Measurements from ENCODE around the gene ZNF484. TPM values are rescaled to one million over a fixed set of nuclear protein-coding genes. Genes with fewer than 3 reads are reported as not detected.
"Not testable (repeated sequence)": the region's sequence is repeated elsewhere in the genome, so short reads cannot be mapped to it uniquely, and the experiment has no call there.

ZNF484 gene
- 4.0 TPM for polyA plus RNA-seq (2013)

DNA sequence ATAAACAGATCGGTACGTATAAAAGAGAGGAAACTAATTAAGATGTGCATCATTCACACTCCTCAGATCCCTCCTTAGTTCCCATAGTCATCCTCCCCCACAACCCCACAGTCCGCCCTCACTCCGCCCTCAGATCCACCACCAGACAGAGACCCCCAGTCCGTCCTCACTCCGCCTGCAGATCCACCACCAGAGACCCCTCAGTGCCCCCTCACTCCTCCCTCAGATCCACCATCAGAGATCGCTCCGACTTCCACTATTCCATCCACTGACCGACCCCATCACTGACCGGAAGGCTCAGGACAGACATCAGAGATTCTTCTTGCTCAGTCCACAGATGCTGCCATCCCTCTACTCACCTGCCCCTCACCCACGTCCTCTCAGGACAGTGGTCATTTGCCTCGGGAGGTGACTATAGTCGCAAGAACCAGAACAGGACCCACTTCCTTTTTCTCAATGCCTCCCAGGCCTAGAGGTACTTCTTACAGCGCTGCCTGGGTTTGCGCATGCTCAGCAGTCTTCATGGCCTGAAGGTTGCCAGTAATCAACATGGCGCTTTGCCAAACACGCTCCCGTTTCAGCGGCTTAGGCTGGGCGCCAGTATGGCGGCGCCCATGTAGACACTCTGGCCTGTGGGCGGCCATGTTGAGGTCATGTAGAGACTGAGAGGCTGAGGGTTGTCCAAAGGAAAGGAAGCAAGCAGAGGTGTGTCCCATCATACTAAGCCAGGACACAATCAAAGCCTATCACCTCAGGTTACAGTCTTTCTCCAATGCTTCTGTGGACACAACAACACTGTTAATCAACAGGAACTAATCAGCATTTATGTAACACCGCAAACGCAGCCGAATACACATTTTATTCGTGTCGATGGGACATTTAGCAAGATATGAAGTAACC is at the start of gene ZNF484:
Gene ZNF484, minus strand, starts transcription at position 508 of the 900 bp plus-strand sequence. CDS start 3,009 bp downstream, outside the sequence.
- Histone ChIP-seq H3K4me1 (ENCODE audit: control extremely low read depth in 1 of 4, control insufficient read depth in 4 of 4, insufficient read depth in 4 of 4, low read length in 3 of 4) (peaks cover 0 to 9% (median 2%) of the 10 kb centered on the region in 4 experiments), H3K36me3 (ENCODE audit: control insufficient read depth in 4 of 4, insufficient read depth in 4 of 4, low read length in 3 of 4) (peaks cover 0 to 3% (median 1%) of the 10 kb centered on the region in 4 experiments), H3K27ac (ENCODE audit: insufficient read depth in 1 of 2, low read depth in 1 of 2, low read length in 2 of 2, poor library complexity in 1 of 2, severe bottlenecking in 2 of 2) (peak within 1 kb of the TSS; percentile 85 to 91), H3K27me3 (replicated peaks in 2 of 5; ENCODE audit: control insufficient read depth in 4 of 5, insufficient read depth in 5 of 5, low read length in 4 of 5) (no peaks in the 10 kb centered on the region), H3K4me3 (ENCODE audit: control insufficient read depth in 1 of 7, extremely low read depth in 1 of 7, insufficient read depth in 4 of 7, low read depth in 2 of 7, low read length in 6 of 7) (peak within 1 kb of the TSS; percentile 77 to 99 (median 87)), H3K9me3 (ENCODE audit: control extremely low read depth in 1 of 5, control insufficient read depth in 4 of 5, insufficient read depth in 2 of 5, low read depth in 1 of 5, low read length in 4 of 5) (no peaks in the 10 kb centered on the region)
- CTCF ChIA-PET, result interaction anchor here (0.6 kb wide), 1 partner anchor 425 kb away, joined by 3 read pairs; no protein-coding TSS in a partner anchor
- DNase-seq, result peak; percentile 99
- 31% methylated on average over 16 of the region's 28 CpGs for WGBS (ENCODE audit: insufficient coverage)
- POLR2A ChIA-PET, result no interaction called here

DNA sequence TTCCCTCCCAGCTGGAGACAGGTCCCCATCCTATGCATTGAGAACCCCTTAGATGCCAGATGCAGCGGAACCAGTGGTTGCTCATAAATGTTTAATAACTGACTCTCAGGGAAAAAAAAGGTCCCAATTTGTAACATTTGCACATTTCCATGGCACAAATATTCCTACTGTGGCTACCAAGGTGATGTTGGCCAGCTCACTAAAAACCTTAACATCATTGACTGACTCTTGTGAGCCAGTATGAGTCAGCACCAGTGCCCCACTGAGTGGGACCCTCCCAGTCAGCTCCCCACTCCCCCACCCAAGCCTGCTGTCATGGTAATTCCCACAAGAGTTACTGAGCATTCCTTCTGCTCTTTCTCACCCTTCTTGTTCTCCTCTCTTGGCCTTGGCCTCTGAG is 42.6 kb upstream of the ZNF484 start:
- CTCF ChIA-PET, result no interaction called here
- POLR2A ChIA-PET, result no interaction called here
- Histone ChIP-seq H3K9me3 (ENCODE audit: control extremely low read depth in 1 of 5, control insufficient read depth in 4 of 5, insufficient read depth in 2 of 5, low read depth in 1 of 5, low read length in 4 of 5) (no peaks in the 10 kb centered on the region), H3K27me3 (replicated peaks in 2 of 5; ENCODE audit: control insufficient read depth in 4 of 5, insufficient read depth in 5 of 5, low read length in 4 of 5) (no peaks in the 10 kb centered on the region), H3K36me3 (ENCODE audit: control insufficient read depth in 4 of 4, insufficient read depth in 4 of 4, low read length in 3 of 4) (no peaks in the 10 kb centered on the region), H3K4me3 (ENCODE audit: control insufficient read depth in 1 of 7, extremely low read depth in 1 of 7, insufficient read depth in 4 of 7, low read depth in 2 of 7, low read length in 6 of 7) (no peak overlapping the region), H3K27ac (ENCODE audit: insufficient read depth in 1 of 2, low read depth in 1 of 2, low read length in 2 of 2, poor library complexity in 1 of 2, severe bottlenecking in 2 of 2) (no peak overlapping the region), H3K4me1 (ENCODE audit: control extremely low read depth in 1 of 4, control insufficient read depth in 4 of 4, insufficient read depth in 4 of 4, low read length in 3 of 4) (peaks cover 0 to 5% (median 0%) of the 10 kb centered on the region in 4 experiments)
- 100% methylated on average over 1 of the region's 1 CpG for WGBS (ENCODE audit: insufficient coverage)
- DNase-seq, result no peak

DNA sequence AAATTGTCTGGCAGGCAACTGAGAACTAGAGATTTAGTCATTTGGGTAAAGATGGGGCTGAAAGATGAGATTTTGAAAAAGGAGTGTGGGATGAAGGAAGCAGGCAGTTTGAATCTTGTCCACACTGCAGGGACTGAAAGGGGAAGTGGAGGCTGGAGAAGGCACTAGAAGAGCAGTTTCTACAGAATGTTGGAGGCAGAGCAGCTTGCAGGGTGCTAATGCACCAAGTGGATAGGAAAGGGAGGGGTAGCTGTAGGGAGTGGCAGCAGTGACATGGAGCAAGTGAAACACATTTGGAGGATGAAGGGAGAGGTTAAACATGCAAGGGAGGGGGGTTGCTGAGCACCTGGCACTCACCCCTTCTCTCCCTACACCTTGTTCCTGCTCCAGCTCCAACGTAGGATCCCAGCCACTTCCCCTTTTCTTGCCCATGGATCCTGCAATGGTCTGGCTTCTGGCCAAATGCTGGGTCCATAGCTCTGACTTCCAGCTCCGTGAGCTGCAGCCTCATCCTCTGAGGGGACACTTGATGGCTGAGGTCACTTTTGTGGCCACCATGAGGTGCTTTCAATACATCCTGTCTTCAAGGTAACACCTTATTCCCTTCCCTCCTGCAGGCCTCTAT is 39.5 kb upstream of the ZNF484 start:
- Histone ChIP-seq H3K4me1 (ENCODE audit: control extremely low read depth in 1 of 4, control insufficient read depth in 4 of 4, insufficient read depth in 4 of 4, low read length in 3 of 4) (peaks cover 0 to 5% (median 0%) of the 10 kb centered on the region in 4 experiments), H3K27ac (ENCODE audit: insufficient read depth in 1 of 2, low read depth in 1 of 2, low read length in 2 of 2, poor library complexity in 1 of 2, severe bottlenecking in 2 of 2) (no peak overlapping the region), H3K9me3 (ENCODE audit: control extremely low read depth in 1 of 5, control insufficient read depth in 4 of 5, insufficient read depth in 2 of 5, low read depth in 1 of 5, low read length in 4 of 5) (no peaks in the 10 kb centered on the region), H3K4me3 (ENCODE audit: control insufficient read depth in 1 of 7, extremely low read depth in 1 of 7, insufficient read depth in 4 of 7, low read depth in 2 of 7, low read length in 6 of 7) (no peak overlapping the region), H3K36me3 (ENCODE audit: control insufficient read depth in 4 of 4, insufficient read depth in 4 of 4, low read length in 3 of 4) (no peaks in the 10 kb centered on the region), H3K27me3 (replicated peaks in 2 of 5; ENCODE audit: control insufficient read depth in 4 of 5, insufficient read depth in 5 of 5, low read length in 4 of 5) (peaks cover 0 to 8% (median under 1%) of the 10 kb centered on the region in 5 experiments)
- POLR2A ChIA-PET, result no interaction called here
- WGBS (ENCODE audit: insufficient coverage), result 55% methylated on average over 2 of the region's 2 CpGs
- CTCF ChIA-PET, result no interaction called here
- DNase-seq, result peak in 1 of 3 donors; percentile 6

DNA sequence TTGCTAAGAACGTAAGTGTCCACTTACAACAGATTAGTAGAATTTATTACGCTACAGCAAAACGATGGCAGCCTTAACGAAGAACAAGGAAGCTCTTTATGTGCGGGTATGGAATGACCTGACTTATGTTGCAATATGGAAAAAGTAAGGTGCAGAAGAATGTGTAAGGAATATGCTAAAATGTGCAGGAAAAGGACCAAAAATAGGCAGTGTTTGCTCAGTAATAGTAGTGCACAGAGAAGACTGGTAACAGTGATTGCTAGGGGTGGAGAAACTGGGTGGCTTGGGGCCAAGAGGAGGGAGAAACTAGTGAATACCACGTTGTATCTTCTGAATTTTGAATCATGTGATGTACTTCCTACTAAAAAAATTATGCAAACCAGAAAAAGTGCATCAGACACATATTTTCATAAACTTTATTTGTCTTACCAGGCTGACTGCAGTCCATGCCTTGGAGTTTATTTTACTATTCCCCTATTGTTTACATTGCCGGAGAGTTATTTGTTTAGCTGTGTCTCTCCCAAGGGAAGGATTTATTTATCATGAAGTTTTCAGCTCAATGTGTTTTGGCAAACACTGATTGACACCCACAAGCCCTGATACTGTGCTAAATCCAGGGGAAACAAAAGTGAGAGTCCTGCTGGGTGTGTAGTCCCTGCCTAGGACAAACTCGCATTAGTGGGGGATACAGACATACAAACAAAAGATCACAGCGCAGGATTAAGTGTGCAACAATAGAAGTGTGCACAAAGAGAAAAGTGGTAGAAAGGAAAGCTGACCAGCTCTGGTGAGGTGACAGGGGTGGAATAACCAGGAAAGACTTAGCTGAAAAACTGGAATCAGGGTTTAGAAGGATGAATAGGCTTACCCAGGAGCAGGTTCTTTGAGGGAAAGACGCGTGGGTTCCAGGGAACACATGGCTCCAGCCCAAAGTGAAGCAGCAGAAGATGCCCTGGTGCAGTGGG is 34.0 kb upstream of the ZNF484 start:
- POLR2A ChIA-PET, result no interaction called here
- Histone ChIP-seq H3K36me3 (ENCODE audit: control insufficient read depth in 4 of 4, insufficient read depth in 4 of 4, low read length in 3 of 4) (no peaks in the 10 kb centered on the region), H3K4me1 (ENCODE audit: control extremely low read depth in 1 of 4, control insufficient read depth in 4 of 4, insufficient read depth in 4 of 4, low read length in 3 of 4) (no peaks in the 10 kb centered on the region), H3K27me3 (replicated peaks in 2 of 5; ENCODE audit: control insufficient read depth in 4 of 5, insufficient read depth in 5 of 5, low read length in 4 of 5) (peaks cover 0 to 19% (median 6%) of the 10 kb centered on the region in 5 experiments), H3K9me3 (ENCODE audit: control extremely low read depth in 1 of 5, control insufficient read depth in 4 of 5, insufficient read depth in 2 of 5, low read depth in 1 of 5, low read length in 4 of 5) (no peaks in the 10 kb centered on the region), H3K4me3 (ENCODE audit: control insufficient read depth in 1 of 7, extremely low read depth in 1 of 7, insufficient read depth in 4 of 7, low read depth in 2 of 7, low read length in 6 of 7) (no peak overlapping the region), H3K27ac (ENCODE audit: insufficient read depth in 1 of 2, low read depth in 1 of 2, low read length in 2 of 2, poor library complexity in 1 of 2, severe bottlenecking in 2 of 2) (no peak overlapping the region)
- CTCF ChIA-PET, result no interaction called here
- DNase-seq, result no peak
- 86% methylated on average over 6 of the region's 11 CpGs for WGBS (ENCODE audit: insufficient coverage)

DNA sequence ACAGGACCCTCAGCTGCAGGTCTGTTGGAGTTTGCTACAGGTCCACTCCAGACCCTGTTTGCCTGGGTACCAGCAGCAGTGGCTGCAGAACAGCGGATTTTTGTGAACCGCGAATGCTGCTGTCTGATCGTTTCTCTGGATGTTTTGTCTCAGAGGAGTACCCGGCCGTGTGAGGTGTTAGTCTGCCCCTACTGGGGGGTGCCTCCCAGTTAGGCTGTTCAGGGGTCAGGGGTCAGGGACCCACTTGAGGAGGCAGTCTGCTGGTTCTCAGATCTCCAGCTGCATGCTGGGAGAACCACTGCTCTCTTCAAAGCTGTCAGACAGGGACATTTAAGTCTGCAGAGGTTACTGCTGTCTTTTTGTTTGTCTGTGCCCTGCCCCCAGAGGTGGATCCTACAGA is 27.3 kb upstream of the ZNF484 start:
- H3K27me3 ChIP-seq (replicated peaks in 2 of 5; ENCODE audit: control insufficient read depth in 4 of 5, insufficient read depth in 5 of 5, low read length in 4 of 5); POLR2A ChIA-PET: not testable (repeated sequence)
- no CpG with 5 or more reads among the region's 6 CpGs for WGBS (ENCODE audit: insufficient coverage)

DNA sequence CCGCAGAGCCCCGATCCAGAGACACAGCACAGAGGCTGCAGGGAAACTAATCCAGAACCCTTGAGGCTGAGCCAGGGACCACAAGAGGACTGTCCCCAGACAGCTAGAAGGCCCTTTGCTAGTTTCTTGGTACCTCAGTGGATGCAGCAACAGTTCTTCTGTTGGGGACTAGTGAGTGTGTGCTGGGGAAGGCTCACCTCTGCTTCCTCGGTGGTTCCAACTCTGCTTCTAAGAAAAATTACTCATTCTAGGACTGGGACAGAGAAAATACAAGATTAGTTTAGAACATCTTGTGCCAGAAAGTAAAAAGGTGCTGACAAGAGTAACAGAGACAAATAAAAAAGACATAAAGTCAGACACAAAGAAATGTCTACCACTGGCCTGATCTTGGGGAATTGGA is 19.5 kb upstream of the ZNF484 start:
- CTCF ChIA-PET, result no interaction called here
- no peak for DNase-seq
- H3K9me3 ChIP-seq (ENCODE audit: control extremely low read depth in 1 of 5, control insufficient read depth in 4 of 5, insufficient read depth in 2 of 5, low read depth in 1 of 5, low read length in 4 of 5), result no peaks in the 10 kb centered on the region
- no peaks in the 10 kb centered on the region for H3K4me1 ChIP-seq (ENCODE audit: control extremely low read depth in 1 of 4, control insufficient read depth in 4 of 4, insufficient read depth in 4 of 4, low read length in 3 of 4)
- H3K4me3 ChIP-seq (ENCODE audit: control insufficient read depth in 1 of 7, extremely low read depth in 1 of 7, insufficient read depth in 4 of 7, low read depth in 2 of 7, low read length in 6 of 7), result no peak overlapping the region
- POLR2A ChIA-PET, result no interaction called here
- 100% methylated on average over 2 of the region's 3 CpGs for WGBS (ENCODE audit: insufficient coverage)
- H3K27me3 ChIP-seq (replicated peaks in 2 of 5; ENCODE audit: control insufficient read depth in 4 of 5, insufficient read depth in 5 of 5, low read length in 4 of 5), result no peaks in the 10 kb centered on the region
- no peak overlapping the region for H3K27ac ChIP-seq (ENCODE audit: insufficient read depth in 1 of 2, low read depth in 1 of 2, low read length in 2 of 2, poor library complexity in 1 of 2, severe bottlenecking in 2 of 2)
- no peaks in the 10 kb centered on the region for H3K36me3 ChIP-seq (ENCODE audit: control insufficient read depth in 4 of 4, insufficient read depth in 4 of 4, low read length in 3 of 4)

More for the DNA sequence above, 27.3 kb upstream of the ZNF484 start:
- H3K27ac ChIP-seq (ENCODE audit: insufficient read depth in 1 of 2, low read depth in 1 of 2, low read length in 2 of 2, poor library complexity in 1 of 2, severe bottlenecking in 2 of 2); H3K4me1 ChIP-seq (ENCODE audit: control extremely low read depth in 1 of 4, control insufficient read depth in 4 of 4, insufficient read depth in 4 of 4, low read length in 3 of 4); H3K36me3 ChIP-seq (ENCODE audit: control insufficient read depth in 4 of 4, insufficient read depth in 4 of 4, low read length in 3 of 4); DNase-seq; H3K9me3 ChIP-seq (ENCODE audit: control extremely low read depth in 1 of 5, control insufficient read depth in 4 of 5, insufficient read depth in 2 of 5, low read depth in 1 of 5, low read length in 4 of 5); H3K4me3 ChIP-seq (ENCODE audit: control insufficient read depth in 1 of 7, extremely low read depth in 1 of 7, insufficient read depth in 4 of 7, low read depth in 2 of 7, low read length in 6 of 7); CTCF ChIA-PET: not testable (repeated sequence)

All from common myeloid progenitor, CD34-positive (primary cell).